Measurements from ENCODE around the gene STK32A. TPM values are rescaled to one million over a fixed set of nuclear protein-coding genes. Genes with fewer than 3 reads are reported as not detected.
A peak's percentile ranks its signal among the peaks of the same experiment; 100 is the strongest.
"Not testable (repeated sequence)": the region's sequence is repeated elsewhere in the genome, so short reads cannot be mapped to it uniquely, and the experiment has no call there.

STK32A gene
- total RNA-seq, 1 experiment from 2014 or later, result 0.16 TPM

DNA sequence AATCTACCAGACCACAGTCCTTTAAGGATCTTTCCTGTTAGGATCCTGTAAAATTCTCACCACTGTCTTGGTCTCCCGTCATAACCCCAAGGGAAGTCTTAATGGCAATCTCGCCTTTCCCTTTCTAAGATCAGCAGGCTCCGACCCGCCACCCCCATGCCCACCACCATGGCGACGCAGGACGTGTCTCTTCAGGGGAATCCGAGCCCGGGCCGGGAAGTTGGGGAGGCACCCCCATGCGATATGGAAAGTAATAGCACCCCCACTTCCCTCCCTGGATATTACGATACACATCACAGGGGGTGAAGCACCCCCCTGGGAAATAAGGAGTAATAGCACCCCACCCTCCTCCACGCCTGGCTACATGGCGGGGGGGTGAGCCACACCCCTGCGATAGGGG lies 8.3 kb upstream of the STK32A start:
- Mint-ChIP-seq H3K9me3 (ENCODE audit: unreplicated experiment) (peaks cover 10% of the 10 kb centered on the region), H3K36me3 (ENCODE audit: insufficient read depth, unreplicated experiment) (no peaks in the 10 kb centered on the region), H3K4me3 (ENCODE audit: unreplicated experiment) (no peak overlapping the region), H3K27me3 (ENCODE audit: insufficient read depth, unreplicated experiment) (peaks cover 11% of the 10 kb centered on the region), H3K27ac (ENCODE audit: unreplicated experiment) (no peak overlapping the region), H3K4me1 (ENCODE audit: low read depth, unreplicated experiment) (no peaks in the 10 kb centered on the region)
- CTCF ChIA-PET, result interaction anchor here (1.2 kb wide), 1 partner anchor 144 kb away, joined by 3 read pairs; no protein-coding TSS in a partner anchor
- no peaks in the 10 kb centered on the region for H3K9me3 ChIP-seq
- H3K27me3 ChIP-seq (replicated peaks; ENCODE audit: control insufficient read depth, insufficient read depth, low read length), result no peaks in the 10 kb centered on the region
- DNase-seq, result no peak
- no peaks in the 10 kb centered on the region for H3K4me1 ChIP-seq
- intact Hi-C loops (cut with micrococcal nuclease; ENCODE audit: unreplicated experiment), result no loop called here
- H3K36me3 ChIP-seq (ENCODE audit: control insufficient read depth, insufficient read depth, low read length), result no peaks in the 10 kb centered on the region
- TF ChIP-seq, protein P1, sequence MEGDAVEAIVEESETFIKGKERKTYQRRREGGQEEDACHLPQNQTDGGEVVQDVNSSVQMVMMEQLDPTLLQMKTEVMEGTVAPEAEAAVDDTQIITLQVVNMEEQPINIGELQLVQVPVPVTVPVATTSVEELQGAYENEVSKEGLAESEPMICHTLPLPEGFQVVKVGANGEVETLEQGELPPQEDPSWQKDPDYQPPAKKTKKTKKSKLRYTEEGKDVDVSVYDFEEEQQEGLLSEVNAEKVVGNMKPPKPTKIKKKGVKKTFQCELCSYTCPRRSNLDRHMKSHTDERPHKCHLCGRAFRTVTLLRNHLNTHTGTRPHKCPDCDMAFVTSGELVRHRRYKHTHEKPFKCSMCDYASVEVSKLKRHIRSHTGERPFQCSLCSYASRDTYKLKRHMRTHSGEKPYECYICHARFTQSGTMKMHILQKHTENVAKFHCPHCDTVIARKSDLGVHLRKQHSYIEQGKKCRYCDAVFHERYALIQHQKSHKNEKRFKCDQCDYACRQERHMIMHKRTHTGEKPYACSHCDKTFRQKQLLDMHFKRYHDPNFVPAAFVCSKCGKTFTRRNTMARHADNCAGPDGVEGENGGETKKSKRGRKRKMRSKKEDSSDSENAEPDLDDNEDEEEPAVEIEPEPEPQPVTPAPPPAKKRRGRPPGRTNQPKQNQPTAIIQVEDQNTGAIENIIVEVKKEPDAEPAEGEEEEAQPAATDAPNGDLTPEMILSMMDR (IDR thresholded peaks at IDR 0.05; ENCODE audit: insufficient read depth in 1 of 2, low read depth in 1 of 2, low read length in 1 of 2, severe bottlenecking in 1 of 2, unreplicated experiment in 1 of 2), result no peak
- POLR2A ChIA-PET, result no interaction called here
- BruUV-seq (replicated peaks), result no TSS peak
- no peak overlapping the region for H3K4me3 ChIP-seq (ENCODE audit: low read depth, low read length)

- H3K4me3 Mint-ChIP-seq (ENCODE audit: unreplicated experiment), result peak overlapping the region; percentile 57
- no peak for DNase-seq
- no TSS peak for BruUV-seq (replicated peaks)
- ChIA-PET POLR2A (no interaction called here), CTCF (interaction anchor here (0.7 to 1.3 kb wide), 2 partner anchors 136 to 669 kb away, joined by 4 to 5 read pairs; no protein-coding TSS in a partner anchor)
- H3K36me3 Mint-ChIP-seq (ENCODE audit: insufficient read depth, unreplicated experiment), result no peaks in the 10 kb centered on the region
- Histone ChIP-seq H3K36me3 (ENCODE audit: control insufficient read depth, insufficient read depth, low read length) (no peaks in the 10 kb centered on the region), H3K27me3 (replicated peaks; ENCODE audit: control insufficient read depth, insufficient read depth, low read length) (no peaks in the 10 kb centered on the region), H3K9me3 (no peaks in the 10 kb centered on the region), H3K4me1 (no peaks in the 10 kb centered on the region), H3K4me3 (ENCODE audit: low read depth, low read length) (peak overlapping the region; percentile 32)
- no peaks in the 10 kb centered on the region for H3K9me3 Mint-ChIP-seq (ENCODE audit: unreplicated experiment)
- peaks cover 41% of the 10 kb centered on the region for H3K27me3 Mint-ChIP-seq (ENCODE audit: insufficient read depth, unreplicated experiment)
- no peaks in the 10 kb centered on the region for H3K4me1 Mint-ChIP-seq (ENCODE audit: low read depth, unreplicated experiment)
- TF ChIP-seq, protein P1 (IDR thresholded peaks at IDR 0.05; ENCODE audit: insufficient read depth in 1 of 2, low read depth in 1 of 2, low read length in 1 of 2, severe bottlenecking in 1 of 2, unreplicated experiment in 1 of 2), result no peak
- intact Hi-C loops (cut with micrococcal nuclease; ENCODE audit: unreplicated experiment), result no loop called here
- H3K27ac Mint-ChIP-seq (ENCODE audit: unreplicated experiment), result no peak overlapping the region
These were observed 494 bp upstream of the STK32A start for GRCh38 chr5:147234239-147234824.

GRCh38 chr5:147240266-147240985 lies 5.6 kb downstream of the STK32A start:
- Histone ChIP-seq H3K4me3 (ENCODE audit: low read depth, low read length) (no peak overlapping the region), H3K27me3 (replicated peaks; ENCODE audit: control insufficient read depth, insufficient read depth, low read length) (no peaks in the 10 kb centered on the region), H3K36me3 (ENCODE audit: control insufficient read depth, insufficient read depth, low read length) (no peaks in the 10 kb centered on the region), H3K4me1 (no peaks in the 10 kb centered on the region), H3K9me3 (no peaks in the 10 kb centered on the region)
- Mint-ChIP-seq H3K4me1 (ENCODE audit: low read depth, unreplicated experiment) (no peaks in the 10 kb centered on the region), H3K9me3 (ENCODE audit: unreplicated experiment) (no peaks in the 10 kb centered on the region), H3K27ac (ENCODE audit: unreplicated experiment) (no peak overlapping the region), H3K36me3 (ENCODE audit: insufficient read depth, unreplicated experiment) (no peaks in the 10 kb centered on the region), H3K4me3 (ENCODE audit: unreplicated experiment) (no peak overlapping the region), H3K27me3 (ENCODE audit: insufficient read depth, unreplicated experiment) (peaks cover 19% of the 10 kb centered on the region)
- TF ChIP-seq, protein P1 (IDR thresholded peaks at IDR 0.05; ENCODE audit: insufficient read depth in 1 of 2, low read depth in 1 of 2, low read length in 1 of 2, severe bottlenecking in 1 of 2, unreplicated experiment in 1 of 2), result no peak
- POLR2A ChIA-PET, result no interaction called here
- no TSS peak for BruUV-seq (replicated peaks)
- no peak for DNase-seq
- intact Hi-C loops (cut with micrococcal nuclease; ENCODE audit: unreplicated experiment), result no loop called here
- CTCF ChIA-PET, result interaction anchor here (0.6 kb wide), 1 partner anchor 336 kb away, joined by 4 read pairs; no protein-coding TSS in a partner anchor

- intact Hi-C loops (cut with micrococcal nuclease; ENCODE audit: unreplicated experiment); BruUV-seq (replicated peaks); H3K4me1 ChIP-seq; H3K36me3 ChIP-seq (ENCODE audit: control insufficient read depth, insufficient read depth, low read length); H3K9me3 ChIP-seq; H3K27me3 Mint-ChIP-seq (ENCODE audit: insufficient read depth, unreplicated experiment); H3K27me3 ChIP-seq (replicated peaks; ENCODE audit: control insufficient read depth, insufficient read depth, low read length); CTCF ChIA-PET; DNase-seq; H3K27ac Mint-ChIP-seq (ENCODE audit: unreplicated experiment); H3K4me3 ChIP-seq (ENCODE audit: low read depth, low read length); H3K4me1 Mint-ChIP-seq (ENCODE audit: low read depth, unreplicated experiment); H3K9me3 Mint-ChIP-seq (ENCODE audit: unreplicated experiment); H3K4me3 Mint-ChIP-seq (ENCODE audit: unreplicated experiment); POLR2A ChIA-PET; H3K36me3 Mint-ChIP-seq (ENCODE audit: insufficient read depth, unreplicated experiment): not testable (repeated sequence)
These were observed 8.4 kb downstream of the STK32A start for GRCh38 chr5:147243238-147243637.

Data from Caco-2 (cell line).